GM12801 (cell line): ENCODE data around the gene SPDYE6.

Source experiments
- TF ChIP-seq, protein P1 (sequence below): IDR thresholded peaks from one replicate; pipeline ENCODE4 v1.5.1; 2011; ENCODE audit warnings: control low read depth; ENCODE audit not compliant: insufficient read length; ENCODE audit errors: extremely low read depth

The SPDYE6 gene

DNA sequence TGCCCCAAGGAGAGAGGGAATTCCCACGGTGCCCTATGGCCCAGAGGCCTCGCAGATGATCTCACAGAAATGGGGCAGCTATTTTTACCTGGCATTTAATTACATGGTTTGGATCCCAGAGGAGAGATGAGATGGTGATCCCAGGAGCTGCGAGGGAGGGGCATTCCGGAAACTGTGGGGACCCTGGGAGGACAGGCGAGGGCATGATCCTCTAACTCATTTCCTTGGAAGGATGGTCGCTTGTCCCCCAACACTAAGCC is 60.1 kb downstream of the SPDYE6 start:
- TF ChIP-seq, protein P1, sequence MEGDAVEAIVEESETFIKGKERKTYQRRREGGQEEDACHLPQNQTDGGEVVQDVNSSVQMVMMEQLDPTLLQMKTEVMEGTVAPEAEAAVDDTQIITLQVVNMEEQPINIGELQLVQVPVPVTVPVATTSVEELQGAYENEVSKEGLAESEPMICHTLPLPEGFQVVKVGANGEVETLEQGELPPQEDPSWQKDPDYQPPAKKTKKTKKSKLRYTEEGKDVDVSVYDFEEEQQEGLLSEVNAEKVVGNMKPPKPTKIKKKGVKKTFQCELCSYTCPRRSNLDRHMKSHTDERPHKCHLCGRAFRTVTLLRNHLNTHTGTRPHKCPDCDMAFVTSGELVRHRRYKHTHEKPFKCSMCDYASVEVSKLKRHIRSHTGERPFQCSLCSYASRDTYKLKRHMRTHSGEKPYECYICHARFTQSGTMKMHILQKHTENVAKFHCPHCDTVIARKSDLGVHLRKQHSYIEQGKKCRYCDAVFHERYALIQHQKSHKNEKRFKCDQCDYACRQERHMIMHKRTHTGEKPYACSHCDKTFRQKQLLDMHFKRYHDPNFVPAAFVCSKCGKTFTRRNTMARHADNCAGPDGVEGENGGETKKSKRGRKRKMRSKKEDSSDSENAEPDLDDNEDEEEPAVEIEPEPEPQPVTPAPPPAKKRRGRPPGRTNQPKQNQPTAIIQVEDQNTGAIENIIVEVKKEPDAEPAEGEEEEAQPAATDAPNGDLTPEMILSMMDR: no peak
